Measurements from ENCODE around the gene LTO1. TPM values are rescaled to one million over a fixed set of nuclear protein-coding genes. Genes with fewer than 3 reads are reported as not detected.

The LTO1 gene
- total and polyA plus RNA-seq, 2 of the 13 experiments (the other 11 are each of a cell fraction or from before 2014, with no cell fraction given), result 11.8 to 15.0 TPM

DNA sequence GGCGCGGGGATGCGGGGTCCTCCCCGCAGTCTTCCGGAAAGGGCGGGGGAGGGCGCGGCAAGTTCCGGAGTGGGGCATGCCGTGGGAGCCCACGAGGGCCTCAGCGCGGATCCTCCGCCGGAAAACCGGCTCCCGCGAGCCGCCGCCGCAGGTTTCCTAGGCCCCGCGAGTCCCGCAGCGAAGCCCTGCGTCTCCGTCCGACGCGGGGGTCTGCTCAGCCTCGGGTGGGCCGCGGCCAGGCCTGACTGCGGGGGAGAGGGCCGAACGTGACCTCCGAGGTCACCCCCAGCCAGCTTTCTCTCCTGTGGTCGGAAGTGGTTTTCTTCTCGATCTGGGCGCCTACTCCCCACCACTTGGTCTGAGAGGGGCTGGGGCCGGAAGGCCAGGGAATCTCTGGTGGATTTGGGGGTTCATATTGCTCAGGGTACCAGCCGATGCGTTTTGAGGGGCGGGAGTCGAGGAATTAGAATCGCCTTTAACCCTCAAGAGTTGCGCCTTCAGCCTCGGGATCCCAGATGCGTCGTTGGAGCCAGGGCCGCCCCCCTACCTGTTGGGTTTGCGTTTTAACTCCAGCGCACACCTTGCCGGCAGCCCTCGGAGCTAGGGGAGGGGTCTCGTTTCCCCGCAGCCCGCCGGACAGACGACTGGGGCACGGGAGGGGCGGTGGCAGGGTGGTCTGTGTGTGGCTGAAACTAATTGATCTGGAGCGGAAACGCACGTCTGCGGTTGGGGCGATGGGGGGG lies 37.8 kb downstream of the LTO1 start:
- H4K20me1 ChIP-seq (ENCODE audit: insufficient read depth, low read length), result 0 out of 2 replicates have a peak, but pooled peaks cover 5% of the 10 kb centered on the region
- FAIRE-seq (no peak), DNase-seq (ENCODE audit: low spot score) (no peak), ATAC-seq (no peak)
- WGBS (ENCODE audit: low lambda C conversion rate), result 93% methylated on average over 57 of the region's 67 CpGs
- no TSS peak for BruUV-seq (replicated peaks)
- H3K4me2 ChIP-seq (ENCODE audit: low read depth, low read length), result no peak overlapping the region
- no peaks in the 10 kb centered on the region for H3K36me3 ChIP-seq (replicated peaks in 1 of 2; ENCODE audit: control insufficient read depth in 1 of 2, insufficient read depth in 2 of 2, low read length in 2 of 2)
- no peak overlapping the region for H2AFZ ChIP-seq (ENCODE audit: low read length)
- peaks cover 0 to 17% of the 10 kb centered on the region in 2 experiments; a peak in 3 of 5 replicates for H3K27me3 ChIP-seq (ENCODE audit: control insufficient read depth in 1 of 2, insufficient read depth in 2 of 2, low read length in 2 of 2)
- CTCF ChIA-PET (ENCODE audit: low intra/inter-chr PET ratio, low total read pairs), result no interaction called here
- no peak overlapping the region for H3K9ac ChIP-seq (ENCODE audit: insufficient read depth, low read depth, low read length)
- POLR2A ChIA-PET, result no interaction called here
- H3K27ac ChIP-seq (ENCODE audit: extremely low read length, insufficient read depth, low read length), result no peak overlapping the region
- no peak overlapping the region for H3K4me3 ChIP-seq (replicated peaks in 1 of 3; ENCODE audit: insufficient read depth in 1 of 3, low read depth in 2 of 3, low read length in 3 of 3)
- intact Hi-C loops (cut with micrococcal nuclease; ENCODE audit: unreplicated experiment) (loop anchor here (5.0 kb wide), 1 partner anchor 60 kb away; no protein-coding TSS in a partner anchor), in situ Hi-C loops (cut with HindIII; ENCODE audit: extremely low pct_ligation_motif_present, low pct_unique_long_range_greater_than_20kb) (loop anchor here (25.0 kb wide), 1 partner anchor 200 kb away; no protein-coding TSS in a partner anchor)
- H3K79me2 ChIP-seq (ENCODE audit: insufficient read depth, low read length), result peaks cover 11% of the 10 kb centered on the region
- H3K4me1 ChIP-seq (ENCODE audit: insufficient read depth, low read length), result peaks cover 10% of the 10 kb centered on the region
- H3K9me3 ChIP-seq (ENCODE audit: low read length), result no peaks in the 10 kb centered on the region
- TF ChIP-seq, protein P1, sequence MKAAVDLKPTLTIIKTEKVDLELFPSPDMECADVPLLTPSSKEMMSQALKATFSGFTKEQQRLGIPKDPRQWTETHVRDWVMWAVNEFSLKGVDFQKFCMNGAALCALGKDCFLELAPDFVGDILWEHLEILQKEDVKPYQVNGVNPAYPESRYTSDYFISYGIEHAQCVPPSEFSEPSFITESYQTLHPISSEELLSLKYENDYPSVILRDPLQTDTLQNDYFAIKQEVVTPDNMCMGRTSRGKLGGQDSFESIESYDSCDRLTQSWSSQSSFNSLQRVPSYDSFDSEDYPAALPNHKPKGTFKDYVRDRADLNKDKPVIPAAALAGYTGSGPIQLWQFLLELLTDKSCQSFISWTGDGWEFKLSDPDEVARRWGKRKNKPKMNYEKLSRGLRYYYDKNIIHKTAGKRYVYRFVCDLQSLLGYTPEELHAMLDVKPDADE (CRISPR knock-in tag; IDR thresholded peaks at IDR 0.05), result no peak
- TF ChIP-seq, protein P2, sequence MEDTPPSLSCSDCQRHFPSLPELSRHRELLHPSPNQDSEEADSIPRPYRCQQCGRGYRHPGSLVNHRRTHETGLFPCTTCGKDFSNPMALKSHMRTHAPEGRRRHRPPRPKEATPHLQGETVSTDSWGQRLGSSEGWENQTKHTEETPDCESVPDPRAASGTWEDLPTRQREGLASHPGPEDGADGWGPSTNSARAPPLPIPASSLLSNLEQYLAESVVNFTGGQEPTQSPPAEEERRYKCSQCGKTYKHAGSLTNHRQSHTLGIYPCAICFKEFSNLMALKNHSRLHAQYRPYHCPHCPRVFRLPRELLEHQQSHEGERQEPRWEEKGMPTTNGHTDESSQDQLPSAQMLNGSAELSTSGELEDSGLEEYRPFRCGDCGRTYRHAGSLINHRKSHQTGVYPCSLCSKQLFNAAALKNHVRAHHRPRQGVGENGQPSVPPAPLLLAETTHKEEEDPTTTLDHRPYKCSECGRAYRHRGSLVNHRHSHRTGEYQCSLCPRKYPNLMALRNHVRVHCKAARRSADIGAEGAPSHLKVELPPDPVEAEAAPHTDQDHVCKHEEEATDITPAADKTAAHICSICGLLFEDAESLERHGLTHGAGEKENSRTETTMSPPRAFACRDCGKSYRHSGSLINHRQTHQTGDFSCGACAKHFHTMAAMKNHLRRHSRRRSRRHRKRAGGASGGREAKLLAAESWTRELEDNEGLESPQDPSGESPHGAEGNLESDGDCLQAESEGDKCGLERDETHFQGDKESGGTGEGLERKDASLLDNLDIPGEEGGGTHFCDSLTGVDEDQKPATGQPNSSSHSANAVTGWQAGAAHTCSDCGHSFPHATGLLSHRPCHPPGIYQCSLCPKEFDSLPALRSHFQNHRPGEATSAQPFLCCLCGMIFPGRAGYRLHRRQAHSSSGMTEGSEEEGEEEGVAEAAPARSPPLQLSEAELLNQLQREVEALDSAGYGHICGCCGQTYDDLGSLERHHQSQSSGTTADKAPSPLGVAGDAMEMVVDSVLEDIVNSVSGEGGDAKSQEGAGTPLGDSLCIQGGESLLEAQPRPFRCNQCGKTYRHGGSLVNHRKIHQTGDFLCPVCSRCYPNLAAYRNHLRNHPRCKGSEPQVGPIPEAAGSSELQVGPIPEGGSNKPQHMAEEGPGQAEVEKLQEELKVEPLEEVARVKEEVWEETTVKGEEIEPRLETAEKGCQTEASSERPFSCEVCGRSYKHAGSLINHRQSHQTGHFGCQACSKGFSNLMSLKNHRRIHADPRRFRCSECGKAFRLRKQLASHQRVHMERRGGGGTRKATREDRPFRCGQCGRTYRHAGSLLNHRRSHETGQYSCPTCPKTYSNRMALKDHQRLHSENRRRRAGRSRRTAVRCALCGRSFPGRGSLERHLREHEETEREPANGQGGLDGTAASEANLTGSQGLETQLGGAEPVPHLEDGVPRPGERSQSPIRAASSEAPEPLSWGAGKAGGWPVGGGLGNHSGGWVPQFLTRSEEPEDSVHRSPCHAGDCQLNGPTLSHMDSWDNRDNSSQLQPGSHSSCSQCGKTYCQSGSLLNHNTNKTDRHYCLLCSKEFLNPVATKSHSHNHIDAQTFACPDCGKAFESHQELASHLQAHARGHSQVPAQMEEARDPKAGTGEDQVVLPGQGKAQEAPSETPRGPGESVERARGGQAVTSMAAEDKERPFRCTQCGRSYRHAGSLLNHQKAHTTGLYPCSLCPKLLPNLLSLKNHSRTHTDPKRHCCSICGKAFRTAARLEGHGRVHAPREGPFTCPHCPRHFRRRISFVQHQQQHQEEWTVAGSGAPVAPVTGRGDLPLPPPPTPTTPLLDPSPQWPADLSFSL (CRISPR knock-in tag; IDR thresholded peaks at IDR 0.05), result no peak
- TF ChIP-seq ZNF121 (CRISPR knock-in tag; IDR thresholded peaks at IDR 0.05) (no peak), KDM4B (CRISPR knock-in tag; IDR thresholded peaks at IDR 0.05) (no peak), FOSL2 (CRISPR knock-in tag; IDR thresholded peaks at IDR 0.05) (no peak), KDM5B (CRISPR knock-in tag; IDR thresholded peaks at IDR 0.05; ENCODE audit: borderline replicate concordance) (no peak), SIX1 (CRISPR knock-in tag; IDR thresholded peaks at IDR 0.05; ENCODE audit: borderline replicate concordance) (no peak), ZNF441 (CRISPR knock-in tag; IDR thresholded peaks at IDR 0.05; ENCODE audit: borderline replicate concordance) (no peak), AGO1 (IDR thresholded peaks at IDR 0.05; ENCODE audit: low read depth, low read length, poor library complexity, severe bottlenecking) (no peak), MATR3 (CRISPR knock-in tag; IDR thresholded peaks at IDR 0.05) (no peak), POLR2G (IDR thresholded peaks at IDR 0.05; ENCODE audit: low read depth, low read length) (no peak), ZNF205 (CRISPR knock-in tag; IDR thresholded peaks at IDR 0.05) (no peak), ZNF724P (CRISPR knock-in tag; IDR thresholded peaks at IDR 0.05; ENCODE audit: borderline replicate concordance) (no peak)
- TF ChIP-seq, protein P3, sequence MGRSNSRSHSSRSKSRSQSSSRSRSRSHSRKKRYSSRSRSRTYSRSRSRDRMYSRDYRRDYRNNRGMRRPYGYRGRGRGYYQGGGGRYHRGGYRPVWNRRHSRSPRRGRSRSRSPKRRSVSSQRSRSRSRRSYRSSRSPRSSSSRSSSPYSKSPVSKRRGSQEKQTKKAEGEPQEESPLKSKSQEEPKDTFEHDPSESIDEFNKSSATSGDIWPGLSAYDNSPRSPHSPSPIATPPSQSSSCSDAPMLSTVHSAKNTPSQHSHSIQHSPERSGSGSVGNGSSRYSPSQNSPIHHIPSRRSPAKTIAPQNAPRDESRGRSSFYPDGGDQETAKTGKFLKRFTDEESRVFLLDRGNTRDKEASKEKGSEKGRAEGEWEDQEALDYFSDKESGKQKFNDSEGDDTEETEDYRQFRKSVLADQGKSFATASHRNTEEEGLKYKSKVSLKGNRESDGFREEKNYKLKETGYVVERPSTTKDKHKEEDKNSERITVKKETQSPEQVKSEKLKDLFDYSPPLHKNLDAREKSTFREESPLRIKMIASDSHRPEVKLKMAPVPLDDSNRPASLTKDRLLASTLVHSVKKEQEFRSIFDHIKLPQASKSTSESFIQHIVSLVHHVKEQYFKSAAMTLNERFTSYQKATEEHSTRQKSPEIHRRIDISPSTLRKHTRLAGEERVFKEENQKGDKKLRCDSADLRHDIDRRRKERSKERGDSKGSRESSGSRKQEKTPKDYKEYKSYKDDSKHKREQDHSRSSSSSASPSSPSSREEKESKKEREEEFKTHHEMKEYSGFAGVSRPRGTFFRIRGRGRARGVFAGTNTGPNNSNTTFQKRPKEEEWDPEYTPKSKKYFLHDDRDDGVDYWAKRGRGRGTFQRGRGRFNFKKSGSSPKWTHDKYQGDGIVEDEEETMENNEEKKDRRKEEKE (IDR thresholded peaks at IDR 0.05), result no peak

Data from HepG2 (cell line).